ENCODE data around the gene PLCL2. TPM values are rescaled to one million over a fixed set of nuclear protein-coding genes. Genes with fewer than 3 reads are reported as not detected.

PLCL2 gene
- total and polyA plus RNA-seq, 12 donors = 4.5 to 44.0 (median 27.1) TPM

DNA sequence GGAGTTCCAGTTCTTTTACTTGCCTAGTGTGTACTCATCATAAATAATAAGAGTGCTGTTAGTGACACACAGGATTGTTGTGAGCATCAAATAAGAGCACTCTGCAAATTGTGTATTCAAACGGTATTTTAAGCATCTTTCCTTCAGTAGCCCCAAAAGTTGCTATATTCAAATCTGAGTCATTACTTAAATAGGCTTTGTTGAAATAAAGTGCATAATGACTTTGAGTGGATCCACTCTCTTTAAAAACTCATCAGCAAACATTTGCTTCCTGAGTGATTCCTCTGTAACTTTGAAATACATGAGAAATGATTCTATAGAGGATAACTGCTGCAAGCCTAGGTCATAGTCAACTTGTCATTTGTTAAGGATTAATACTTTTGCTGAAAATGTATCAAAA lies 29.3 kb upstream of the PLCL2 start:
- no peak overlapping the region for H3K27ac ChIP-seq
- intact Hi-C loops (cut with DNase I) = no loop called here
- H3K4me1 ChIP-seq (replicated peaks in 1 of 2) = no peaks in the 10 kb centered on the region
- H3K27me3 ChIP-seq = no peaks in the 10 kb centered on the region
- H3K9me3 ChIP-seq (replicated peaks in 1 of 3) = no peaks in the 10 kb centered on the region
- 75 to 88% (median 86%) methylated on average over 1 of the region's 1 CpG for whole genome bisulfite sequencing, 4 donors
- TF ChIP-seq POLR2A (IDR thresholded peaks at IDR 0.05) = no peak
- TF ChIP-seq, protein P1, sequence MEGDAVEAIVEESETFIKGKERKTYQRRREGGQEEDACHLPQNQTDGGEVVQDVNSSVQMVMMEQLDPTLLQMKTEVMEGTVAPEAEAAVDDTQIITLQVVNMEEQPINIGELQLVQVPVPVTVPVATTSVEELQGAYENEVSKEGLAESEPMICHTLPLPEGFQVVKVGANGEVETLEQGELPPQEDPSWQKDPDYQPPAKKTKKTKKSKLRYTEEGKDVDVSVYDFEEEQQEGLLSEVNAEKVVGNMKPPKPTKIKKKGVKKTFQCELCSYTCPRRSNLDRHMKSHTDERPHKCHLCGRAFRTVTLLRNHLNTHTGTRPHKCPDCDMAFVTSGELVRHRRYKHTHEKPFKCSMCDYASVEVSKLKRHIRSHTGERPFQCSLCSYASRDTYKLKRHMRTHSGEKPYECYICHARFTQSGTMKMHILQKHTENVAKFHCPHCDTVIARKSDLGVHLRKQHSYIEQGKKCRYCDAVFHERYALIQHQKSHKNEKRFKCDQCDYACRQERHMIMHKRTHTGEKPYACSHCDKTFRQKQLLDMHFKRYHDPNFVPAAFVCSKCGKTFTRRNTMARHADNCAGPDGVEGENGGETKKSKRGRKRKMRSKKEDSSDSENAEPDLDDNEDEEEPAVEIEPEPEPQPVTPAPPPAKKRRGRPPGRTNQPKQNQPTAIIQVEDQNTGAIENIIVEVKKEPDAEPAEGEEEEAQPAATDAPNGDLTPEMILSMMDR (IDR thresholded peaks at IDR 0.05) = no peak
- no peaks in the 10 kb centered on the region for H3K36me3 ChIP-seq (replicated peaks in 1 of 2)
- H3K4me3 ChIP-seq = no peak overlapping the region
- DNase-seq = no peak

DNA sequence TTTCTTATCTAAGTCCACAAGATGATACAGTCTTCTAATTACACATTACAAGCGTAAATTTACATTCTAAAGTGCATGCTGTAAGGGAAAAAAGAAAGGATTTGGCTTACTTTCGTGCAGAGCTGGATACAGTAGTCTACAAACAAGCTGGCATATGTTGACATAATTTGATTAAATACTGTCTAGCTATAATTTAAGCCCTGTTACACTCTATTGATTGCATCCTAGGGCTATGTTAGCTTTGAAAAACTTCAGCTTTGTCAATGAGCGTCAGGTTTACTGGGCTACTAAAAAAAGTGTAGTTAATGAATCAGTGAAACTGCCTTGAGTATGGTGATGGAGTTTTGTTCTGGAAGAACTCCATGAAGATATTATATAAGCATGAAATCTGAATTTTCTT lies 24.5 kb upstream of the PLCL2 start:
- H3K27me3 ChIP-seq = no peaks in the 10 kb centered on the region
- no peaks in the 10 kb centered on the region for H3K9me3 ChIP-seq (replicated peaks in 1 of 3)
- no peaks in the 10 kb centered on the region for H3K36me3 ChIP-seq (replicated peaks in 1 of 2)
- 80 to 89% (median 85%) methylated on average over 3 of the region's 3 CpGs for WGBS, 4 donors
- TF ChIP-seq POLR2A (IDR thresholded peaks at IDR 0.05) = no peak
- TF ChIP-seq, protein P1 (IDR thresholded peaks at IDR 0.05) = no peak
- no peak overlapping the region for H3K4me3 ChIP-seq
- H3K27ac ChIP-seq = no peak overlapping the region
- intact Hi-C loops (cut with DNase I) = no loop called here
- no peak for DNase-seq
- peaks cover 2 to 14% of the 10 kb centered on the region in 2 donors for H3K4me1 ChIP-seq (replicated peaks in 1 of 2)

DNA sequence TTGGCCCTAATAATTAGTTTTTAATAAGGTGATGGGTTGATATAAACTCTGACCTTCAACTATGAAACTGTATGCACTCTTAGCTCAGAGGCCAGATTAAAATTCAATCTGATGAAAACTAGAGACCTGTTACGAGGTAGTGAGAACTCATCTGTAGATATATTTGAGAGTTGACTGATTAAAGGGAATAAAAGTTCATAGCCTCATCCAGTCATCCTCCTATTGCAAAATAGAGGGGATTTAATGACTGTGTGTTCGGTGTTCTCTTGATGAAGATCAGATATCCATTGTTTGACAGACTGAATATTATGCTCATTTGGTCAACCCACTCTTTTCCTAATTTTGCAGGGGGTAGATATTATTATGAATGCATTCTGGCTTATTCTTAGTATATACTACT lies 23.3 kb upstream of the PLCL2 start:
- Histone ChIP-seq H3K36me3 (replicated peaks in 1 of 2) (no peaks in the 10 kb centered on the region), H3K4me3 (no peak overlapping the region), H3K27me3 (no peaks in the 10 kb centered on the region), H3K4me1 (replicated peaks in 1 of 2) (peaks cover 10 to 26% of the 10 kb centered on the region in 2 donors), H3K27ac (no peak overlapping the region), H3K9me3 (replicated peaks in 1 of 3) (no peaks in the 10 kb centered on the region)
- WGBS, 4 donors = 93 to 96% (median 95%) methylated on average over 2 of the region's 2 CpGs
- intact Hi-C loops (cut with DNase I) = no loop called here
- no peak for DNase-seq
- TF ChIP-seq, protein P1 (IDR thresholded peaks at IDR 0.05) = no peak

DNA sequence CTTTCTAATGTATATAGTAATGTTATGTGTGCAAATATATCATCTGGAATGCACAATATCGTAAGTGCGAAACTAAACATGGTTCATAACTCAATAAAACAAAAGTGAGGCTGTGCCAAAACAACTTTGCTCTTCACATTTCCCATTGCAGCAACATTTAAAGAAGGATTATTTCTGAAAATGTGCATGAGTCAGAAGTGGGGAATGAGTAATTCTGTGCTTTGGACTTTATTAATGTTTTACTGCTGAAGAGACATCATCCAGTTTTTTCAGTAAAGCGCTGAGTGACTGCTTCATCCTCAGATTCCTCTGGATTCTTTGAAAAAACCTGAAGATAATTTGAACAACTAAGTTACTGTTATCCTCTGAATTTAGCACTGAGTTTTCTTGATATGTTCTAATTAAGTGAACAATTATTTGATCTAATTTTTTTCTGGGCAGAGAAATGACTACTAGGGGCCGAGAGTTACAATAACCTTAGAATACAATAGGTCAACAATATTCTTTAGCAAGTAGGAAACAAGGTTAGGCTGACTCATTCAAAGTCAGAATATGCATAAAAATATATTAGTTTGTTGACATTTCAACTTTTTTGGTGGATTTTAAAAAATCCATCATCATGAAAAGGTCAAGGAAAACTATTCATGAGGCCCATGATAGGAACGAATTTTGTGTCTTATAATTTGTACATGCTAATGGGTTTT lies 20.0 kb upstream of the PLCL2 start:
- peak overlapping the region in 3 of 5 donors; percentile 30 to 75 (median 69) for H3K27ac ChIP-seq
- H3K36me3 ChIP-seq (replicated peaks in 1 of 2) = no peaks in the 10 kb centered on the region
- H3K27me3 ChIP-seq = no peaks in the 10 kb centered on the region
- DNase-seq = no peak
- H3K4me1 ChIP-seq (replicated peaks in 1 of 2) = peaks cover 10 to 35% of the 10 kb centered on the region in 2 donors
- intact Hi-C loops (cut with DNase I) = no loop called here
- H3K4me3 ChIP-seq = no peak overlapping the region
- no peak for TF ChIP-seq POLR2A (IDR thresholded peaks at IDR 0.05)
- TF ChIP-seq, protein P1 (IDR thresholded peaks at IDR 0.05) = no peak
- H3K9me3 ChIP-seq (replicated peaks in 1 of 3) = no peaks in the 10 kb centered on the region
- 23 to 35% (median 33%) methylated on average over 5 of the region's 5 CpGs for WGBS, 4 donors
